ENCODE results near the gene ATP10B. TPM values are rescaled to one million over a fixed set of nuclear protein-coding genes. Genes with fewer than 3 reads are reported as not detected.

The ATP10B gene
- total RNA-seq, 1 donor from 2014 or later, result under 0.01 TPM

GRCh38 chr5:160792281-160792680, 59.7 kb downstream of the ATP10B start:
- no peaks in the 10 kb centered on the region for H3K4me1 ChIP-seq (ENCODE audit: control insufficient read depth in 3 of 3, insufficient read depth in 3 of 3, low read length in 3 of 3)

GRCh38 chr5:160789219-160789859, 62.7 kb downstream of the ATP10B start:
- H3K4me1 ChIP-seq (ENCODE audit: control insufficient read depth in 3 of 3, insufficient read depth in 3 of 3, low read length in 3 of 3), result no peaks in the 10 kb centered on the region
- no peak overlapping the region for H3K9ac ChIP-seq (ENCODE audit: low read depth in 1 of 3, low read length in 3 of 3)
- H3K9me3 ChIP-seq (ENCODE audit: control insufficient read depth in 3 of 3, low read length in 3 of 3), result no peaks in the 10 kb centered on the region
- H3K4me3 ChIP-seq (ENCODE audit: low read length in 3 of 3), result no peak overlapping the region
- no peaks in the 10 kb centered on the region for H3K36me3 ChIP-seq (ENCODE audit: control insufficient read depth in 3 of 3, insufficient read depth in 3 of 3, low read length in 3 of 3)
- H3K27me3 ChIP-seq (ENCODE audit: control insufficient read depth in 3 of 3, insufficient read depth in 3 of 3, low read length in 3 of 3), result no peaks in the 10 kb centered on the region
- H3K27ac ChIP-seq (ENCODE audit: low read depth, low read length), result no peak overlapping the region

More at GRCh38 chr5:160792281-160792680, 59.7 kb downstream of the ATP10B start:
- no peaks in the 10 kb centered on the region for H3K27me3 ChIP-seq (ENCODE audit: control insufficient read depth in 3 of 3, insufficient read depth in 3 of 3, low read length in 3 of 3)
- no peaks in the 10 kb centered on the region for H3K36me3 ChIP-seq (ENCODE audit: control insufficient read depth in 3 of 3, insufficient read depth in 3 of 3, low read length in 3 of 3)
- no peak overlapping the region for H3K27ac ChIP-seq (ENCODE audit: low read depth, low read length)
- no peaks in the 10 kb centered on the region for H3K9me3 ChIP-seq (ENCODE audit: control insufficient read depth in 3 of 3, low read length in 3 of 3)
- no peak overlapping the region for H3K4me3 ChIP-seq (ENCODE audit: low read length in 3 of 3)
- H3K9ac ChIP-seq (ENCODE audit: low read depth in 1 of 3, low read length in 3 of 3), result no peak overlapping the region

- H3K27me3 ChIP-seq (ENCODE audit: control insufficient read depth in 3 of 3, insufficient read depth in 3 of 3, low read length in 3 of 3), result no peaks in the 10 kb centered on the region
- H3K9me3 ChIP-seq (ENCODE audit: control insufficient read depth in 3 of 3, low read length in 3 of 3), result no peaks in the 10 kb centered on the region
- H3K9ac ChIP-seq (ENCODE audit: low read depth in 1 of 3, low read length in 3 of 3), result no peak overlapping the region
- H3K4me3 ChIP-seq (ENCODE audit: low read length in 3 of 3), result no peak overlapping the region
- no peaks in the 10 kb centered on the region for H3K36me3 ChIP-seq (ENCODE audit: control insufficient read depth in 3 of 3, insufficient read depth in 3 of 3, low read length in 3 of 3)
- H3K27ac ChIP-seq (ENCODE audit: low read depth, low read length), result no peak overlapping the region
- H3K4me1 ChIP-seq (ENCODE audit: control insufficient read depth in 3 of 3, insufficient read depth in 3 of 3, low read length in 3 of 3), result no peaks in the 10 kb centered on the region
These were observed 63.8 kb downstream of the ATP10B start for GRCh38 chr5:160788102-160788660.

- Histone ChIP-seq H3K4me3 (ENCODE audit: low read length in 3 of 3) (no peak overlapping the region), H3K36me3 (ENCODE audit: control insufficient read depth in 3 of 3, insufficient read depth in 3 of 3, low read length in 3 of 3) (no peaks in the 10 kb centered on the region)
These were observed 64.8 kb downstream of the ATP10B start for GRCh38 chr5:160787240-160787639.

GRCh38 chr5:160774666-160775315, 77.2 kb downstream of the ATP10B start:
- Histone ChIP-seq H3K4me3 (ENCODE audit: low read length in 3 of 3) (no peak overlapping the region), H3K9ac (ENCODE audit: low read depth in 1 of 3, low read length in 3 of 3) (no peak overlapping the region), H3K4me1 (ENCODE audit: control insufficient read depth in 3 of 3, insufficient read depth in 3 of 3, low read length in 3 of 3) (no peaks in the 10 kb centered on the region), H3K27me3 (ENCODE audit: control insufficient read depth in 3 of 3, insufficient read depth in 3 of 3, low read length in 3 of 3) (no peaks in the 10 kb centered on the region), H3K27ac (ENCODE audit: low read depth, low read length) (no peak overlapping the region), H3K36me3 (ENCODE audit: control insufficient read depth in 3 of 3, insufficient read depth in 3 of 3, low read length in 3 of 3) (no peaks in the 10 kb centered on the region), H3K9me3 (ENCODE audit: control insufficient read depth in 3 of 3, low read length in 3 of 3) (no peaks in the 10 kb centered on the region)

More at GRCh38 chr5:160787240-160787639, 64.8 kb downstream of the ATP10B start:
- no peak overlapping the region for H3K27ac ChIP-seq (ENCODE audit: low read depth, low read length)
- no peaks in the 10 kb centered on the region for H3K9me3 ChIP-seq (ENCODE audit: control insufficient read depth in 3 of 3, low read length in 3 of 3)
- no peaks in the 10 kb centered on the region for H3K4me1 ChIP-seq (ENCODE audit: control insufficient read depth in 3 of 3, insufficient read depth in 3 of 3, low read length in 3 of 3)
- no peak overlapping the region for H3K9ac ChIP-seq (ENCODE audit: low read depth in 1 of 3, low read length in 3 of 3)
- no peaks in the 10 kb centered on the region for H3K27me3 ChIP-seq (ENCODE audit: control insufficient read depth in 3 of 3, insufficient read depth in 3 of 3, low read length in 3 of 3)

GRCh38 chr5:160773646-160774410, 78.2 kb downstream of the ATP10B start:
- no peaks in the 10 kb centered on the region for H3K36me3 ChIP-seq (ENCODE audit: control insufficient read depth in 3 of 3, insufficient read depth in 3 of 3, low read length in 3 of 3)
- no peak overlapping the region for H3K9ac ChIP-seq (ENCODE audit: low read depth in 1 of 3, low read length in 3 of 3)
- no peak overlapping the region for H3K27ac ChIP-seq (ENCODE audit: low read depth, low read length)
- no peaks in the 10 kb centered on the region for H3K4me1 ChIP-seq (ENCODE audit: control insufficient read depth in 3 of 3, insufficient read depth in 3 of 3, low read length in 3 of 3)
- no peaks in the 10 kb centered on the region for H3K27me3 ChIP-seq (ENCODE audit: control insufficient read depth in 3 of 3, insufficient read depth in 3 of 3, low read length in 3 of 3)
- H3K9me3 ChIP-seq (ENCODE audit: control insufficient read depth in 3 of 3, low read length in 3 of 3), result no peaks in the 10 kb centered on the region
- H3K4me3 ChIP-seq (ENCODE audit: low read length in 3 of 3), result no peak overlapping the region

- no peaks in the 10 kb centered on the region for H3K36me3 ChIP-seq (ENCODE audit: control insufficient read depth in 3 of 3, insufficient read depth in 3 of 3, low read length in 3 of 3)
- no peak overlapping the region for H3K9ac ChIP-seq (ENCODE audit: low read depth in 1 of 3, low read length in 3 of 3)
- no peaks in the 10 kb centered on the region for H3K27me3 ChIP-seq (ENCODE audit: control insufficient read depth in 3 of 3, insufficient read depth in 3 of 3, low read length in 3 of 3)
- H3K4me1 ChIP-seq (ENCODE audit: control insufficient read depth in 3 of 3, insufficient read depth in 3 of 3, low read length in 3 of 3), result no peaks in the 10 kb centered on the region
- H3K4me3 ChIP-seq (ENCODE audit: low read length in 3 of 3), result no peak overlapping the region
- no peak overlapping the region for H3K27ac ChIP-seq (ENCODE audit: low read depth, low read length)
- no peaks in the 10 kb centered on the region for H3K9me3 ChIP-seq (ENCODE audit: control insufficient read depth in 3 of 3, low read length in 3 of 3)
These were observed 79.2 kb downstream of the ATP10B start for GRCh38 chr5:160772854-160773253.

- Histone ChIP-seq H3K4me3 (ENCODE audit: low read length in 3 of 3) (no peak overlapping the region), H3K9me3 (ENCODE audit: control insufficient read depth in 3 of 3, low read length in 3 of 3) (no peaks in the 10 kb centered on the region), H3K9ac (ENCODE audit: low read depth in 1 of 3, low read length in 3 of 3) (no peak overlapping the region), H3K4me1 (ENCODE audit: control insufficient read depth in 3 of 3, insufficient read depth in 3 of 3, low read length in 3 of 3) (no peaks in the 10 kb centered on the region), H3K36me3 (ENCODE audit: control insufficient read depth in 3 of 3, insufficient read depth in 3 of 3, low read length in 3 of 3) (no peaks in the 10 kb centered on the region), H3K27ac (ENCODE audit: low read depth, low read length) (no peak overlapping the region), H3K27me3 (ENCODE audit: control insufficient read depth in 3 of 3, insufficient read depth in 3 of 3, low read length in 3 of 3) (no peaks in the 10 kb centered on the region)
These were observed 81.3 kb downstream of the ATP10B start for GRCh38 chr5:160770718-160771117.

- H3K27ac ChIP-seq (ENCODE audit: low read depth, low read length), result no peak overlapping the region
- no peak overlapping the region for H3K9ac ChIP-seq (ENCODE audit: low read depth in 1 of 3, low read length in 3 of 3)
- H3K36me3 ChIP-seq (ENCODE audit: control insufficient read depth in 3 of 3, insufficient read depth in 3 of 3, low read length in 3 of 3), result no peaks in the 10 kb centered on the region
- no peaks in the 10 kb centered on the region for H3K4me1 ChIP-seq (ENCODE audit: control insufficient read depth in 3 of 3, insufficient read depth in 3 of 3, low read length in 3 of 3)
- no peak overlapping the region for H3K4me3 ChIP-seq (ENCODE audit: low read length in 3 of 3)
- H3K27me3 ChIP-seq (ENCODE audit: control insufficient read depth in 3 of 3, insufficient read depth in 3 of 3, low read length in 3 of 3), result no peaks in the 10 kb centered on the region
- no peaks in the 10 kb centered on the region for H3K9me3 ChIP-seq (ENCODE audit: control insufficient read depth in 3 of 3, low read length in 3 of 3)
These were observed 82.7 kb downstream of the ATP10B start for GRCh38 chr5:160769301-160769700.

GRCh38 chr5:160767062-160767461, 84.9 kb downstream of the ATP10B start:
- Histone ChIP-seq H3K4me1 (ENCODE audit: control insufficient read depth in 3 of 3, insufficient read depth in 3 of 3, low read length in 3 of 3) (no peaks in the 10 kb centered on the region), H3K9me3 (ENCODE audit: control insufficient read depth in 3 of 3, low read length in 3 of 3) (no peaks in the 10 kb centered on the region), H3K27me3 (ENCODE audit: control insufficient read depth in 3 of 3, insufficient read depth in 3 of 3, low read length in 3 of 3) (no peaks in the 10 kb centered on the region), H3K9ac (ENCODE audit: low read depth in 1 of 3, low read length in 3 of 3) (no peak overlapping the region), H3K27ac (ENCODE audit: low read depth, low read length) (no peak overlapping the region), H3K4me3 (ENCODE audit: low read length in 3 of 3) (no peak overlapping the region), H3K36me3 (ENCODE audit: control insufficient read depth in 3 of 3, insufficient read depth in 3 of 3, low read length in 3 of 3) (no peaks in the 10 kb centered on the region)
